Gastroesophageal sphincter (tissue), 4 donors: ENCODE results near the gene ADPRHL1. TPM values are rescaled to one million over a fixed set of nuclear protein-coding genes. Genes with fewer than 3 reads are reported as not detected.

Experiments
- ATAC-seq: fragments of 150-250 bp; one replicate; pipeline ENCODE4 v1.9.1; 2016; ENCODE audit warnings: mild to moderate bottlenecking, moderate library complexity
- H3K27ac ChIP-seq, 4 donors: fragments of 200-600 bp; sonication (generic) in 3 of 4; 1 replicate in 3 of 4; 2 replicates in 1 of 4; pipeline ENCODE4 v1.5.1; 2016 to 2019
- H3K27me3 ChIP-seq: fragments of 200-600 bp; sonication (generic); one replicate; pipeline ENCODE4 v1.5.1; 2019
- H3K36me3 ChIP-seq, 2 donors: fragments of 200-600 bp; sonication (generic); one replicate each; pipeline ENCODE4 v1.5.1; 2019; ENCODE audit warnings: control low read depth in 1 of 2
- H3K4me1 ChIP-seq, 3 donors: fragments of 200-600 bp; sonication (generic); 1 replicate in 2 of 3; 2 replicates in 1 of 3; pipeline ENCODE4 v1.5.1; 2016 to 2019; ENCODE audit warnings: control low read depth in 2 of 3
- H3K4me3 ChIP-seq, 2 donors: fragments of 200-600 bp; sonication (generic); one replicate each; pipeline ENCODE4 v1.5.1; 2019; ENCODE audit warnings: mild to moderate bottlenecking in 1 of 2, moderate library complexity in 1 of 2
- H3K9me3 ChIP-seq, 3 donors: fragments of 200-600 bp; sonication (generic); one replicate each; pipeline ENCODE4 v1.5.1; 2017 to 2019; ENCODE audit warnings: control low read depth in 2 of 3
- CTCF ChIP-seq, 4 experiments: fragments of 200-600 bp in 2 of 4; fragments of 450-650 bp in 2 of 4; sonication (generic) in 1 of 4; IDR thresholded peaks; one replicate each; pipeline ENCODE4 v1.5.1; 2017 to 2019; ENCODE audit warnings: antibody characterized with exemption in 4 of 4, mild to moderate bottlenecking in 2 of 4, moderate library complexity in 2 of 4
- EP300 ChIP-seq: sonication (generic); formaldehyde crosslinking; IDR thresholded peaks from one replicate; pipeline ENCODE4 v1.6.1; 2017; ENCODE audit warnings: antibody characterized with exemption, mild to moderate bottlenecking
- POLR2A ChIP-seq, 2 donors: fragments of 450-650 bp; IDR thresholded peaks; one replicate each; pipeline ENCODE4 v1.6.1; 2017; ENCODE audit warnings: antibody characterized with exemption in 2 of 2, mild to moderate bottlenecking in 2 of 2, moderate library complexity in 1 of 2
- POLR2AphosphoS5 ChIP-seq: sonication (generic); formaldehyde crosslinking; IDR thresholded peaks from one replicate; pipeline ENCODE4 v1.6.1; 2017; ENCODE audit warnings: antibody characterized with exemption
- WGBS, 2 donors: methylation state at CpG; one replicate each; pipeline ENCODE4 v1.1.5; 2018; ENCODE audit warnings: low coverage in 1 of 2; 5-methylcytosine and 5-hydroxymethylcytosine counted together
- total RNA-seq, 4 donors: library from RNA; depleted of rRNA; stranded (reverse); fragments of >200 nt; gene quantifications; one replicate each; pipeline ENCODE4 v1.1.0, GENCODE V29; 2016

Gene ADPRHL1
- total RNA-seq, 4 donors from 2014 or later, result 4.7 to 33.8 (median 8.9) TPM

GRCh38 chr13:113367020-113367560, 86.2 kb downstream of the ADPRHL1 start:
- Histone ChIP-seq H3K9me3 (no peaks in the 10 kb centered on the region), H3K27ac (no peak overlapping the region), H3K27me3 (no peaks in the 10 kb centered on the region), H3K4me3 (no peak overlapping the region), H3K4me1 (peaks cover 0 to 32% (median 3%) of the 10 kb centered on the region in 3 donors), H3K36me3 (no peaks in the 10 kb centered on the region)
- no peak for ATAC-seq
- WGBS, 2 donors, result 61 to 88% methylated on average over 6 of the region's 15 CpGs
- no peak for TF ChIP-seq EP300
- TF ChIP-seq CTCF (IDR thresholded peaks at IDR 0.05), result no peak
- TF ChIP-seq POLR2A (IDR thresholded peaks at IDR 0.05), result no peak
- no peak for TF ChIP-seq POLR2AphosphoS5

GRCh38 chr13:113365971-113366588, 87.2 kb downstream of the ADPRHL1 start:
- Histone ChIP-seq H3K4me3 (no peak overlapping the region), H3K27ac (no peak overlapping the region), H3K4me1 (peaks cover 0 to 32% (median 3%) of the 10 kb centered on the region in 3 donors), H3K27me3 (no peaks in the 10 kb centered on the region), H3K9me3 (no peaks in the 10 kb centered on the region), H3K36me3 (no peaks in the 10 kb centered on the region)
- no peak for TF ChIP-seq CTCF (IDR thresholded peaks at IDR 0.05)
- no peak for ATAC-seq
- WGBS, 2 donors, result 75 to 94% methylated on average over 2 to 3 of the region's 9 CpGs

- ATAC-seq, result no peak
- H3K27me3 ChIP-seq, result no peaks in the 10 kb centered on the region
- H3K4me3 ChIP-seq, result no peak overlapping the region
- H3K36me3 ChIP-seq, result no peaks in the 10 kb centered on the region
- H3K4me1 ChIP-seq, result peaks cover 0 to 32% (median 3%) of the 10 kb centered on the region in 3 donors
- WGBS, 2 donors, result 94% methylated on average over 14 of the region's 22 CpGs; no CpG with 5 or more reads in 1 of the 2 donors
- TF ChIP-seq EP300 (no peak), CTCF (IDR thresholded peaks at IDR 0.05) (no peak)
- H3K27ac ChIP-seq, result peak overlapping the region in 1 of 4 donors; percentile 81
- H3K9me3 ChIP-seq, result no peaks in the 10 kb centered on the region
Measured at GRCh38 chr13:113365583-113365970, 87.7 kb downstream of the ADPRHL1 start.

- peaks cover 0 to 32% (median 3%) of the 10 kb centered on the region in 3 donors for H3K4me1 ChIP-seq
- TF ChIP-seq CTCF (IDR thresholded peaks at IDR 0.05) (no peak), POLR2A (IDR thresholded peaks at IDR 0.05) (no peak), POLR2AphosphoS5 (no peak), EP300 (no peak)
- 88 to 100% methylated on average over 2 to 4 of the region's 41 CpGs for WGBS, 2 donors
- H3K36me3 ChIP-seq, result no peaks in the 10 kb centered on the region
- ATAC-seq, result peak; percentile 51
- no peaks in the 10 kb centered on the region for H3K27me3 ChIP-seq
- H3K4me3 ChIP-seq, result peak overlapping the region; percentile 44 to 77
- peak overlapping the region; percentile 61 to 84 (median 74) for H3K27ac ChIP-seq
- no peaks in the 10 kb centered on the region for H3K9me3 ChIP-seq
Measured at GRCh38 chr13:113364901-113365582, 88.2 kb downstream of the ADPRHL1 start.
